Astrocyte (in vitro differentiated cells and primary cell): ENCODE results near the gene GPR37L1. TPM values are rescaled to one million over a fixed set of nuclear protein-coding genes. Genes with fewer than 3 reads are reported as not detected.
"Not testable (repeated sequence)": the region's sequence is repeated elsewhere in the genome, so short reads cannot be mapped to it uniquely, and the experiment has no call there.

Source experiments
- DNase-seq: peaks from one replicate; pipeline ENCODE4 v3.0.0-alpha.2; 2010; ENCODE audit warnings: low read depth
- FAIRE-seq: peaks from 2 replicates; lab custom pipeline; 2011; peaks lifted over from hg19 to GRCh38; lab: Jason Lieb, UNC
- H2AFZ ChIP-seq: 2 replicates; pipeline ENCODE4 v1.6.0; 2012; ENCODE audit warnings: low read depth, low read length, inconsistent platforms
- H3K27ac ChIP-seq: 2 replicates; pipeline ENCODE4 v1.5.1; 2011; ENCODE audit warnings: low read depth, low read length, inconsistent platforms
- H3K27me3 ChIP-seq: 2 replicates; pipeline ENCODE4 v1.6.0; 2011; ENCODE audit warnings: low read length, inconsistent platforms; ENCODE audit not compliant: insufficient read depth
- H3K36me3 ChIP-seq: 2 replicates; pipeline ENCODE4 v1.5.1; 2011; ENCODE audit warnings: low read length, inconsistent platforms; ENCODE audit not compliant: insufficient read depth
- H3K4me1 ChIP-seq: 2 replicates; pipeline ENCODE4 v1.5.1; 2011; ENCODE audit warnings: low read length, inconsistent platforms; ENCODE audit not compliant: insufficient read depth
- H3K4me2 ChIP-seq: 2 replicates; pipeline ENCODE4 v1.6.0; 2012; ENCODE audit warnings: low read length, inconsistent platforms
- H3K4me3 ChIP-seq: 2 replicates; pipeline ENCODE4 v1.5.1; 2011; ENCODE audit warnings: low read depth, mild to moderate bottlenecking, low read length, inconsistent platforms; ENCODE audit not compliant: insufficient read depth
- H3K79me2 ChIP-seq: 2 replicates; pipeline ENCODE4 v1.6.0; 2012; ENCODE audit warnings: mild to moderate bottlenecking, low read length, inconsistent platforms; ENCODE audit not compliant: insufficient read depth
- H3K9ac ChIP-seq: 2 replicates; pipeline ENCODE4 v1.6.0; 2012; ENCODE audit warnings: mild to moderate bottlenecking, low read length, inconsistent platforms
- H3K9me3 ChIP-seq: 2 replicates; pipeline ENCODE4 v1.5.1; 2012; ENCODE audit warnings: low read depth, mild to moderate bottlenecking, low read length, inconsistent platforms; ENCODE audit not compliant: insufficient read depth
- H4K20me1 ChIP-seq: 2 replicates; pipeline ENCODE4 v1.6.0; 2012; ENCODE audit warnings: low read length, inconsistent platforms; ENCODE audit not compliant: insufficient read depth
- H3K27ac Mint-ChIP-seq: one replicate; pipeline ENCODE4 v1.8.0; 2021; ENCODE audit warnings: mild to moderate bottlenecking, mixed read lengths; ENCODE audit not compliant: unreplicated experiment
- H3K27me3 Mint-ChIP-seq: one replicate; pipeline ENCODE4 v1.8.0; 2021; ENCODE audit warnings: low read depth, mixed read lengths; ENCODE audit not compliant: unreplicated experiment
- H3K36me3 Mint-ChIP-seq: one replicate; pipeline ENCODE4 v1.8.0; 2021; ENCODE audit warnings: low read depth, mixed read lengths; ENCODE audit not compliant: unreplicated experiment
- H3K4me1 Mint-ChIP-seq: one replicate; pipeline ENCODE4 v1.8.0; 2021; ENCODE audit warnings: low read depth, mixed read lengths; ENCODE audit not compliant: unreplicated experiment
- H3K4me3 Mint-ChIP-seq: one replicate; pipeline ENCODE4 v1.8.0; 2021; ENCODE audit warnings: mild to moderate bottlenecking, moderate library complexity, mixed read lengths; ENCODE audit not compliant: unreplicated experiment
- H3K9me3 Mint-ChIP-seq: one replicate; pipeline ENCODE4 v1.8.0; 2021; ENCODE audit warnings: mild to moderate bottlenecking, mixed read lengths; ENCODE audit not compliant: unreplicated experiment
- EZH2 ChIP-seq: IDR thresholded peaks from 2 replicates; pipeline ENCODE4 v1.6.1; 2012; ENCODE audit warnings: mild to moderate bottlenecking, low read length, inconsistent platforms; ENCODE audit not compliant: insufficient read depth
- total RNA-seq: library from RNA; stranded (reverse); gene quantifications from 2 replicates; pipeline ENCODE4 v1.2.1, GENCODE V29; 2021
- TF ChIP-seq, protein P1 (sequence below): IDR thresholded peaks from 2 replicates; pipeline ENCODE4 v1.5.1; 2011; ENCODE audit warnings: low read depth, mild to moderate bottlenecking, inconsistent platforms, low read length, moderate library complexity; ENCODE audit not compliant: insufficient read depth

Gene GPR37L1
- total RNA-seq, 1 donor from 2014 or later: not detected

GRCh38 chr1:202145068-202145743 is 22.5 kb downstream of the GPR37L1 start:
- Mint-ChIP-seq H3K4me1 (peaks cover 10% of the 10 kb centered on the region), H3K36me3 (no peaks in the 10 kb centered on the region), H3K27me3 (no peaks in the 10 kb centered on the region), H3K27ac (peak overlapping the region; percentile 58), H3K9me3 (no peaks in the 10 kb centered on the region), H3K4me3 (peak overlapping the region; percentile 84)
- Histone ChIP-seq H3K9ac (peak overlapping the region; percentile 96), H4K20me1 (peaks cover 35% of the 10 kb centered on the region), H3K4me1 (peaks cover 20% of the 10 kb centered on the region), H3K79me2 (peaks cover 50% of the 10 kb centered on the region), H3K4me2 (peak overlapping the region; percentile 98), H3K36me3 (no peaks in the 10 kb centered on the region), H3K4me3 (peak overlapping the region; percentile 88), H3K9me3 (no peaks in the 10 kb centered on the region), H2AFZ (peak overlapping the region; percentile 73), H3K27ac (peak overlapping the region; percentile 50), H3K27me3 (no peaks in the 10 kb centered on the region)
- DNase-seq (no peak), FAIRE-seq (no peak)
- no peak for TF ChIP-seq EZH2
- TF ChIP-seq, protein P1, sequence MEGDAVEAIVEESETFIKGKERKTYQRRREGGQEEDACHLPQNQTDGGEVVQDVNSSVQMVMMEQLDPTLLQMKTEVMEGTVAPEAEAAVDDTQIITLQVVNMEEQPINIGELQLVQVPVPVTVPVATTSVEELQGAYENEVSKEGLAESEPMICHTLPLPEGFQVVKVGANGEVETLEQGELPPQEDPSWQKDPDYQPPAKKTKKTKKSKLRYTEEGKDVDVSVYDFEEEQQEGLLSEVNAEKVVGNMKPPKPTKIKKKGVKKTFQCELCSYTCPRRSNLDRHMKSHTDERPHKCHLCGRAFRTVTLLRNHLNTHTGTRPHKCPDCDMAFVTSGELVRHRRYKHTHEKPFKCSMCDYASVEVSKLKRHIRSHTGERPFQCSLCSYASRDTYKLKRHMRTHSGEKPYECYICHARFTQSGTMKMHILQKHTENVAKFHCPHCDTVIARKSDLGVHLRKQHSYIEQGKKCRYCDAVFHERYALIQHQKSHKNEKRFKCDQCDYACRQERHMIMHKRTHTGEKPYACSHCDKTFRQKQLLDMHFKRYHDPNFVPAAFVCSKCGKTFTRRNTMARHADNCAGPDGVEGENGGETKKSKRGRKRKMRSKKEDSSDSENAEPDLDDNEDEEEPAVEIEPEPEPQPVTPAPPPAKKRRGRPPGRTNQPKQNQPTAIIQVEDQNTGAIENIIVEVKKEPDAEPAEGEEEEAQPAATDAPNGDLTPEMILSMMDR: no peak

GRCh38 chr1:202145744-202146140 is 23.0 kb downstream of the GPR37L1 start:
- not testable (repeated sequence) for H3K9me3 ChIP-seq, H3K27ac ChIP-seq, H3K9ac ChIP-seq, H3K9me3 Mint-ChIP-seq, H3K4me3 ChIP-seq, H3K27me3 Mint-ChIP-seq, FAIRE-seq, H3K4me2 ChIP-seq, H2AFZ ChIP-seq, H3K36me3 Mint-ChIP-seq, H3K36me3 ChIP-seq, H3K27me3 ChIP-seq, DNase-seq
- Mint-ChIP-seq H3K4me1 (peaks cover 10% of the 10 kb centered on the region), H3K4me3 (peak overlapping the region; percentile 84), H3K27ac (peak overlapping the region; percentile 42)
- Histone ChIP-seq H3K4me1 (peaks cover 20% of the 10 kb centered on the region), H4K20me1 (peaks cover 30% of the 10 kb centered on the region), H3K79me2 (peaks cover 45% of the 10 kb centered on the region)

GRCh38 chr1:202146279-202146678 is 23.6 kb downstream of the GPR37L1 start:
- Histone ChIP-seq H3K27ac (no peak overlapping the region), H2AFZ (no peak overlapping the region), H4K20me1 (peaks cover 25% of the 10 kb centered on the region), H3K9ac (no peak overlapping the region), H3K27me3 (no peaks in the 10 kb centered on the region), H3K4me1 (peaks cover 20% of the 10 kb centered on the region), H3K4me2 (no peak overlapping the region), H3K36me3 (no peaks in the 10 kb centered on the region), H3K9me3 (no peaks in the 10 kb centered on the region), H3K79me2 (peaks cover 40% of the 10 kb centered on the region), H3K4me3 (no peak overlapping the region)
- DNase-seq (no peak), FAIRE-seq (no peak)
- H3K27me3 Mint-ChIP-seq: peaks cover 2% of the 10 kb centered on the region
- H3K4me3 Mint-ChIP-seq: no peak overlapping the region
- TF ChIP-seq EZH2: no peak
- TF ChIP-seq, protein P1: no peak
- no peak overlapping the region for H3K27ac Mint-ChIP-seq
- H3K36me3 Mint-ChIP-seq: no peaks in the 10 kb centered on the region
- peaks cover 3% of the 10 kb centered on the region for H3K9me3 Mint-ChIP-seq
- H3K4me1 Mint-ChIP-seq: peaks cover 10% of the 10 kb centered on the region
